Breast epithelium (tissue), 3 donors: ENCODE data around the gene CEP85L.

ENCODE experiments used
- POLR2A ChIP-seq: fragments of 450-650 bp; IDR thresholded peaks from one replicate; pipeline ENCODE4 v1.6.1; 2016; ENCODE audit warnings: antibody characterized with exemption, mild to moderate bottlenecking, moderate library complexity
- POLR2AphosphoS5 ChIP-seq, 3 donors: sonication (generic); formaldehyde crosslinking; IDR thresholded peaks; one replicate each; pipeline ENCODE4 v1.6.1; 2017; ENCODE audit warnings: antibody characterized with exemption in 3 of 3
- TF ChIP-seq, protein P1 (sequence below), 3 donors: fragments of 450-650 bp; IDR thresholded peaks; one replicate each; pipeline ENCODE4 v1.5.1; 2016 to 2017; ENCODE audit warnings: antibody characterized with exemption in 3 of 3, mild to moderate bottlenecking in 3 of 3, moderate library complexity in 3 of 3

DNA sequence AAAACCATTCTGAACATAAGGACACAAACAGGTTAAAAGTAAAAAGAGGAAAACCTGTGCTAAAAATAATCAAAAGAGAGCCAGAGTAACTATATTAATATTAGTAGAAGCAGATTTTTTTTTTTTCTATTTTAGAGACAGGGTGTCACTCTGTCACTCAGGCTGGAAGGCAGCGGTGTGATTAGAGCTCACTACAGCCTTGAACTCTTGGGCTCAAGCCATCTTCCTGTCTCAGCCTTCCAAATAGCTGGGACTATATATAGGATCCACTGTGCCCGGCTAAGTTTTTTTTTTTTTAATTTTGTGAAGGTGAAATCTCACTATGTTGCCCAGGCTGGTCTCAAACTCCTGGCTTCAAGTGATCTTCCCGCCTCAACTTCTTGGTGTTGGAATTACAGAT is 136.7 kb downstream of the CEP85L start:
- TF ChIP-seq, protein P1, sequence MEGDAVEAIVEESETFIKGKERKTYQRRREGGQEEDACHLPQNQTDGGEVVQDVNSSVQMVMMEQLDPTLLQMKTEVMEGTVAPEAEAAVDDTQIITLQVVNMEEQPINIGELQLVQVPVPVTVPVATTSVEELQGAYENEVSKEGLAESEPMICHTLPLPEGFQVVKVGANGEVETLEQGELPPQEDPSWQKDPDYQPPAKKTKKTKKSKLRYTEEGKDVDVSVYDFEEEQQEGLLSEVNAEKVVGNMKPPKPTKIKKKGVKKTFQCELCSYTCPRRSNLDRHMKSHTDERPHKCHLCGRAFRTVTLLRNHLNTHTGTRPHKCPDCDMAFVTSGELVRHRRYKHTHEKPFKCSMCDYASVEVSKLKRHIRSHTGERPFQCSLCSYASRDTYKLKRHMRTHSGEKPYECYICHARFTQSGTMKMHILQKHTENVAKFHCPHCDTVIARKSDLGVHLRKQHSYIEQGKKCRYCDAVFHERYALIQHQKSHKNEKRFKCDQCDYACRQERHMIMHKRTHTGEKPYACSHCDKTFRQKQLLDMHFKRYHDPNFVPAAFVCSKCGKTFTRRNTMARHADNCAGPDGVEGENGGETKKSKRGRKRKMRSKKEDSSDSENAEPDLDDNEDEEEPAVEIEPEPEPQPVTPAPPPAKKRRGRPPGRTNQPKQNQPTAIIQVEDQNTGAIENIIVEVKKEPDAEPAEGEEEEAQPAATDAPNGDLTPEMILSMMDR (IDR thresholded peaks at IDR 0.05), result no peak
- no peak for TF ChIP-seq POLR2A
- no peak for TF ChIP-seq POLR2AphosphoS5 (IDR thresholded peaks at IDR 0.05)
